Keratinocyte (primary cell): Measurements from ENCODE around the gene ACOT4.

Experiments
- EZH2 ChIP-seq: IDR thresholded peaks from one replicate; pipeline ENCODE4 v1.6.1; 2012; ENCODE audit warnings: inconsistent platforms, mild to moderate bottlenecking, low read length, moderate library complexity
- TF ChIP-seq, protein P1 (sequence below), 3 experiments: IDR thresholded peaks in 1 of 3; conservative IDR thresholded peaks in 1 of 3; optimal IDR thresholded peaks in 1 of 3; 2 replicates in 2 of 3; 3 replicates in 1 of 3; pipeline versions ENCODE3 to v1.5.1; 2011; ENCODE audit warnings: low read length in 3 of 3, mild to moderate bottlenecking in 3 of 3, moderate library complexity in 2 of 3, control low read depth in 1 of 3, inconsistent platforms in 1 of 3; ENCODE audit not compliant: insufficient read depth in 2 of 3; ENCODE audit errors: extremely low read depth in 1 of 3

GRCh38 chr14:73645248-73645610, 53.6 kb downstream of the ACOT4 start:
- TF ChIP-seq, protein P1, sequence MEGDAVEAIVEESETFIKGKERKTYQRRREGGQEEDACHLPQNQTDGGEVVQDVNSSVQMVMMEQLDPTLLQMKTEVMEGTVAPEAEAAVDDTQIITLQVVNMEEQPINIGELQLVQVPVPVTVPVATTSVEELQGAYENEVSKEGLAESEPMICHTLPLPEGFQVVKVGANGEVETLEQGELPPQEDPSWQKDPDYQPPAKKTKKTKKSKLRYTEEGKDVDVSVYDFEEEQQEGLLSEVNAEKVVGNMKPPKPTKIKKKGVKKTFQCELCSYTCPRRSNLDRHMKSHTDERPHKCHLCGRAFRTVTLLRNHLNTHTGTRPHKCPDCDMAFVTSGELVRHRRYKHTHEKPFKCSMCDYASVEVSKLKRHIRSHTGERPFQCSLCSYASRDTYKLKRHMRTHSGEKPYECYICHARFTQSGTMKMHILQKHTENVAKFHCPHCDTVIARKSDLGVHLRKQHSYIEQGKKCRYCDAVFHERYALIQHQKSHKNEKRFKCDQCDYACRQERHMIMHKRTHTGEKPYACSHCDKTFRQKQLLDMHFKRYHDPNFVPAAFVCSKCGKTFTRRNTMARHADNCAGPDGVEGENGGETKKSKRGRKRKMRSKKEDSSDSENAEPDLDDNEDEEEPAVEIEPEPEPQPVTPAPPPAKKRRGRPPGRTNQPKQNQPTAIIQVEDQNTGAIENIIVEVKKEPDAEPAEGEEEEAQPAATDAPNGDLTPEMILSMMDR (optimal IDR thresholded peaks at IDR 0.05 in 1 of 3, IDR thresholded peaks at IDR 0.05 in 1 of 3, conservative IDR thresholded peaks at IDR 0.05 in 1 of 3; ENCODE audit: extremely low read depth in 1 of 3, insufficient read depth in 2 of 3, low read length in 3 of 3), result no peak
- no peak for TF ChIP-seq EZH2
